SH-SY5Y (cell line): ENCODE measurements around the gene ADAMTS4.

Source experiments
- GATA2 ChIP-seq: IDR thresholded peaks from 2 replicates; pipeline ENCODE4 v1.6.1; 2011; ENCODE audit warnings: mild to moderate bottlenecking, low read depth, low read length
- GATA3 ChIP-seq: IDR thresholded peaks from 2 replicates; pipeline ENCODE4 v1.6.1; 2011; ENCODE audit warnings: low read depth, mild to moderate bottlenecking, low read length, moderate library complexity

- TF ChIP-seq GATA2, result no peak
- no peak for TF ChIP-seq GATA3
Observed at GRCh38 chr1:161226320-161226711, 27.5 kb upstream of the ADAMTS4 start.
